Measurements from ENCODE around the gene NEXMIF.
"Not testable (repeated sequence)": the region's sequence is repeated elsewhere in the genome, so short reads cannot be mapped to it uniquely, and the experiment has no call there.

The NEXMIF gene

DNA sequence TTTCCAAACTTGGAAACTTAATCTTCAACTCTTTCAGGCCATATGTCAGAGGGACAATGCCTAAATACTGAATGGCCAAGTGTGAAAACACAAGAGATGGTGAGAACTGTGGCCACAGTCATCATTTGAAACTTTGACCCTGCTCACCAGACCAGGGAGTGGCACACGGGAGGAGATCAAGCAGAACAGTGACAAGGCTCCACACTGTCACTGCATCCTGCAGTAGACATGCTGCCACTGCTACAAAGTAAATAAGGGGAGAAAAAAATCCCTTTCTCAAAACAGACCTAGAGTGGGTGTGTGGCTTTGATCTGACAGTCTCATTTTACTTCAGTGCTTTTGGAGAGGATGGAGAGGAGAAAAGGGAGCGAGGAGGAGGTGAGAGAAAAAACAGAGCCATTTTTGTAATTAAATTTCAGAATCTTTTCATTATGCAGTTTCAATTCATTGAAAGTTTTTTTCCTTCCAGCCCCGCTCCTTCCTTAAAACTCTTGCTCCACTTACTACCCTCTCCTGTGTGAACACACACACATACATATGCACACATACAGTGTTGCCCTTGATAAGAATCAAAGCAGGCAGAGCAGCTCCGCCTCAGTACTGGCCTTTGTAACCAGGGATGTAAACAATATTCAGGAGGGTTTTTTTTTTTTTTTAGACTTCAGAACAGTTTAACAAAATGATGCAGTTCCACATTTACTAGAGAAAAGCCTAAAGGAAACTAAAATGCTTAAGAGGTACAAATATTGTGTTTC is 34.4 kb downstream of the NEXMIF start:
- ATAC-seq (replicated peaks; ENCODE audit: extremely low read depth, poor library complexity, severe bottlenecking) (no peak), DNase-seq (ENCODE audit: low spot score in 2 of 2) (no peak)
- Mint-ChIP-seq H3K27ac (ENCODE audit: low read depth) (no peak overlapping the region), H3K27me3 (no peaks in the 10 kb centered on the region), H3K4me1 (no peaks in the 10 kb centered on the region), H3K4me3 (no peak overlapping the region), H3K36me3 (ENCODE audit: insufficient read depth) (no peaks in the 10 kb centered on the region), H3K9me3 (no peaks in the 10 kb centered on the region)

DNA sequence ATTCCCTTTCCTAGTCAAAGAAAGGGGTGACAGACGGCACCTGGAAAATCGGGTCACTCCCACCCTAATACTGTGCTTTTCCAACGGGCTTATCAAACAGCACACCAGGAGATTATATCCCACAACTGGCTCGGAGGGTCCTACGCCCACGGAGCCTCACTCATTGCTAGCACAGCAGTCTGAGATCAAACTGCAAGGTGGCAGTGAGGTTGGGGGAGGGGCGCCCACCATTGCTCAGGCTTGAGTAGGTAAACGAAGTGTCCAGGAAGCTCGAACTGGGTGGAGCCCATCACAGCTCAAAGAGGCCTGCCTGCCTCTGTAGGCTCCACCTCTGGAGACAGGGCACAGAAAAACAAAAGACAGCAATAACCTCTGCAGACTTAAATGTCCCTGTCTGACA is 42.9 kb downstream of the NEXMIF start:
- not testable (repeated sequence) for H3K36me3 Mint-ChIP-seq (ENCODE audit: insufficient read depth); H3K4me3 Mint-ChIP-seq; H3K27ac Mint-ChIP-seq (ENCODE audit: low read depth); H3K9me3 Mint-ChIP-seq; H3K4me1 Mint-ChIP-seq; DNase-seq (ENCODE audit: low spot score in 2 of 2); ATAC-seq (replicated peaks; ENCODE audit: extremely low read depth, poor library complexity, severe bottlenecking); H3K27me3 Mint-ChIP-seq

GRCh38 chrX:74865725-74866124 is 59.5 kb downstream of the NEXMIF start:
- Mint-ChIP-seq H3K36me3 (ENCODE audit: insufficient read depth) (peaks cover 2% of the 10 kb centered on the region), H3K9me3 (peaks cover 6% of the 10 kb centered on the region), H3K27me3 (no peaks in the 10 kb centered on the region), H3K4me1 (no peaks in the 10 kb centered on the region), H3K4me3 (no peak overlapping the region), H3K27ac (ENCODE audit: low read depth) (no peak overlapping the region)
- ATAC-seq (replicated peaks; ENCODE audit: extremely low read depth, poor library complexity, severe bottlenecking) = no peak
- no peak for DNase-seq (ENCODE audit: low spot score in 2 of 2)

GRCh38 chrX:74853255-74853654 is 72.0 kb downstream of the NEXMIF start:
- no peaks in the 10 kb centered on the region for H3K4me1 Mint-ChIP-seq
- ATAC-seq (replicated peaks; ENCODE audit: extremely low read depth, poor library complexity, severe bottlenecking) (no peak), DNase-seq (ENCODE audit: low spot score in 2 of 2) (no peak)
- no peak overlapping the region for H3K27ac Mint-ChIP-seq (ENCODE audit: low read depth)
- H3K4me3 Mint-ChIP-seq = no peak overlapping the region
- H3K9me3 Mint-ChIP-seq = peaks cover 22% of the 10 kb centered on the region
- no peaks in the 10 kb centered on the region for H3K36me3 Mint-ChIP-seq (ENCODE audit: insufficient read depth)
- H3K27me3 Mint-ChIP-seq = no peaks in the 10 kb centered on the region

DNA sequence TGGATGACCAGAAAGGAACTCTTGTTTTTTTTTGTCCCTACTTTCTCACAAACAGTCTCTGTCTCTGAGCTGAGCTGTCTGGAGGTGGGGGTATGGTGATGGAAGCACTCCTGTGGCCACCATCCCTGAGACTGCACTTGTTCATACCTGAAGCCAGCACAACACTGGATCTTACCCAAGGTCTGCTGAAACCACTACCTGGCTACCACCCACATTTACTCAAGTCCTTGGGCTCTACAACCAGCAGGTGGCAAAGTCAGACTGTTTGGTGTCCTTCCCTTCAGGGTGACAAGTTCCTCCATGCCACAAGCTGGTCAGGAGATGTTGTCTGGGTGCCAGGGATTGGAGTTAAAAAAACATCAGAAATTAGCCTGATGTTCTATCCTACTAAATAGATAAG is 89.7 kb downstream of the NEXMIF start:
- Mint-ChIP-seq H3K27me3 (peaks cover 9% of the 10 kb centered on the region), H3K36me3 (ENCODE audit: insufficient read depth) (no peaks in the 10 kb centered on the region), H3K4me3 (no peak overlapping the region), H3K27ac (ENCODE audit: low read depth) (no peak overlapping the region), H3K9me3 (no peaks in the 10 kb centered on the region), H3K4me1 (no peaks in the 10 kb centered on the region)
- ATAC-seq (replicated peaks; ENCODE audit: extremely low read depth, poor library complexity, severe bottlenecking) (no peak), DNase-seq (ENCODE audit: low spot score in 2 of 2) (no peak)

DNA sequence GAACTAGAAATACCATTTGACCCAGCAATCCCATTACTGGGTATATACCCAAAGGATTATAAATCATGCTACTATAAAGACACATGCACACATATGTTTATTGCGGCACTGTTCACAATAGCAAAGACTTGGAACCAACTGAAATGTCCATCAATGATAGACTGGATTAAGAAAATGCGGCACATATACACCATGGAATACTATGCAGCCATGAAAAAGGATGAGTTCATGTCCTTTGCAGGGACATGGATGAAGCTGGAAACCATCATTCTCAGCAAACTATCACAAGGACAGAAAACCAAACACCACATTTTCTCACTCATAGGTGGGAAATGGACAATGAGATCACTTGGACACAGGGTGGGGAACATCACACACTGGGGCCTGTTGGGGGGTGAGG is 105.5 kb downstream of the NEXMIF start:
- not testable (repeated sequence) for ATAC-seq (replicated peaks; ENCODE audit: extremely low read depth, poor library complexity, severe bottlenecking); H3K27me3 Mint-ChIP-seq; H3K4me3 Mint-ChIP-seq; H3K4me1 Mint-ChIP-seq; H3K27ac Mint-ChIP-seq (ENCODE audit: low read depth); H3K9me3 Mint-ChIP-seq; DNase-seq (ENCODE audit: low spot score in 2 of 2); H3K36me3 Mint-ChIP-seq (ENCODE audit: insufficient read depth)

DNA sequence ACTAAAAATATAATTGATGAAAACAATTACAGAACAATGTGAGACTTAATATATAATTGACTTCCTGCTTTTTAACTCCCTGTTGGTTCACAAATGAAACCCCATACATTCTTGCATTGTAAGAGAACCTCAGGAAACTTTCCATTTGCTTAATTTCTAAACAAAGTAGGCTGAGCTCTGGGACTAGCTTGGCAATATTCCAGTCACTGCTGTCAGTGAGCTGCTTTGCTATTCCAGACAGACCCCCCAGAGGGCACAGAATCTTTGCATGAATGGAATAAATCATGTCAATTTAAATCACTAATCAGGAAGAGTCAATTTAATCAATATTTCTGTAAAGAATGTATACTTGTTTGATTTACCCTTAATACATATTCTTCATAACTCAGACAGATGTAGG is 110.6 kb downstream of the NEXMIF start:
- no peaks in the 10 kb centered on the region for H3K4me1 Mint-ChIP-seq
- H3K27me3 Mint-ChIP-seq = no peaks in the 10 kb centered on the region
- no peak overlapping the region for H3K27ac Mint-ChIP-seq (ENCODE audit: low read depth)
- no peak overlapping the region for H3K4me3 Mint-ChIP-seq
- DNase-seq (ENCODE audit: low spot score in 2 of 2) = no peak
- H3K36me3 Mint-ChIP-seq (ENCODE audit: insufficient read depth) = no peaks in the 10 kb centered on the region
- H3K9me3 Mint-ChIP-seq = no peaks in the 10 kb centered on the region
- no peak for ATAC-seq (replicated peaks; ENCODE audit: extremely low read depth, poor library complexity, severe bottlenecking)

DNA sequence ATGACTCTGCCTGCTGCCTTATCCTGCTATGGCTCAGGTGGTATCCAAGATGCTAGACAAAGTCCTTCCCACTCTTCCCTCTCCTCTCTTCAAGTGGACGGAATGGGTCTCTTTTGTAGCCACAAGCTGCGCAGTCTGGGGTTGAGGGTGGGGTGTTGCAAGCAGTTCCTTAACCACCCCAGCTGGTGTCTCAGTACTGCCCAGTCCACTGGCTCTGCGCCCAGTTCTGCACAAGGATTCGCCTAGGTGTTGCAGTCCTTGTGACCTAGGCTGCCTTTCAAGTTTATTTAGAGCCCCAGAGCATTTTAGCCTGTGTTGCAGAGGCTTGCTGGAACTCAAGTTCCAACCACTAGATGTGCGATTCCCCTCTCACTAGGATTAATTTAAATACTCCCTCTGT is 120.7 kb downstream of the NEXMIF start:
- H3K27ac Mint-ChIP-seq (ENCODE audit: low read depth) = no peak overlapping the region

DNA sequence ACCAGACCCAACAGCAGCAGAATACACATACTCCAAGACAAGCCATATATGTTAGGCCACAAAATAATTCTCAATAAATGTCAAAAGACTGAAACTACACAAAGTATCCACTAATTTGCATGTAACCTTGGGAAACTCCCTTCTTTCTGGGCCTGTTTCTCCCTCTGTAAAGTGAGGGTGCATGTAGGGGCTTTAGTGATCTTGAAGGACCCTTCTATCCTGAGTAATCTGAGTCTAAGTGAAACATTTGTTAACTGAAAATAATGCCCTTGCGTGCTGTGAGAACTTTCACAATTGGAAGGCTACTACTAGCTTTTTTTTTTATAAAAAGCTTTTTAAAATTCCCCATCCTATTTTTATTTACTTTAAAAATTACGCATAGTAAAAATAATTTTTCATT is 125.2 kb downstream of the NEXMIF start:
- H3K27me3 Mint-ChIP-seq = no peaks in the 10 kb centered on the region
- H3K4me1 Mint-ChIP-seq = no peaks in the 10 kb centered on the region
- H3K4me3 Mint-ChIP-seq = no peak overlapping the region
- no peak for ATAC-seq (replicated peaks; ENCODE audit: extremely low read depth, poor library complexity, severe bottlenecking)
- no peak overlapping the region for H3K27ac Mint-ChIP-seq (ENCODE audit: low read depth)
- DNase-seq (ENCODE audit: low spot score in 2 of 2) = no peak
- H3K36me3 Mint-ChIP-seq (ENCODE audit: insufficient read depth) = peaks cover 1% of the 10 kb centered on the region
- no peaks in the 10 kb centered on the region for H3K9me3 Mint-ChIP-seq

More for the DNA sequence above, 120.7 kb downstream of the NEXMIF start:
- H3K36me3 Mint-ChIP-seq (ENCODE audit: insufficient read depth) = peaks cover 1% of the 10 kb centered on the region
- H3K4me3 Mint-ChIP-seq = no peak overlapping the region
- H3K9me3 Mint-ChIP-seq = no peaks in the 10 kb centered on the region
- DNase-seq (ENCODE audit: low spot score in 2 of 2) (no peak), ATAC-seq (replicated peaks; ENCODE audit: extremely low read depth, poor library complexity, severe bottlenecking) (no peak)
- no peaks in the 10 kb centered on the region for H3K27me3 Mint-ChIP-seq
- no peaks in the 10 kb centered on the region for H3K4me1 Mint-ChIP-seq

DNA sequence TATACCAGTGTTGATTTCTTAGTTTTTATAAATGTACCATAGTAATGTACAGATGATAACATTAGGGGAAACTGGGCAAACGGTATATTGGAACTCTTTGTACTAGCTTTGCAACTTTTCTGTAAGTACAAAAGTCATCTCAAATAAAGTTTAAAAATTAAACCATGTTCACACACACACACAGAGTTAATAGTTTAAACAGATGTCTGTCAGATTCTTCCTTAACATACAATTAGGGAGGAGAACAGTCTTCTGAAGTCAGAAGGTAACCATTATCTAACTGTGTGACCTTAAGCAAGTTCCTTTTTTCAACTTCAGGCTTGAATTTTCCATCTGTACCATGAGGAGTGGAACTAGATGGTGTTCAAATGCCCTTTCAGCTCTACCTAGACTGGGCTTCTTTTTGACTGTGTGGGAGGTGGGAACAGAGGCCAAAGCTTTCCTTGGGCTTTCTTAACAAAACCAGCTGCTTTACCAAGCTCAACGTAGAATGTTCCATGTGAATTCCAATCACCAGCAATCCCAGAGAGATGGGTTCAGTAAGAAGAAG is 127.8 kb downstream of the NEXMIF start:
- no peak overlapping the region for H3K27ac Mint-ChIP-seq (ENCODE audit: low read depth)
- DNase-seq (ENCODE audit: low spot score in 2 of 2) (no peak), ATAC-seq (replicated peaks; ENCODE audit: extremely low read depth, poor library complexity, severe bottlenecking) (no peak)
- H3K9me3 Mint-ChIP-seq = no peaks in the 10 kb centered on the region
- no peak overlapping the region for H3K4me3 Mint-ChIP-seq
- H3K4me1 Mint-ChIP-seq = no peaks in the 10 kb centered on the region
- no peaks in the 10 kb centered on the region for H3K27me3 Mint-ChIP-seq
- peaks cover 1% of the 10 kb centered on the region for H3K36me3 Mint-ChIP-seq (ENCODE audit: insufficient read depth)

DNA sequence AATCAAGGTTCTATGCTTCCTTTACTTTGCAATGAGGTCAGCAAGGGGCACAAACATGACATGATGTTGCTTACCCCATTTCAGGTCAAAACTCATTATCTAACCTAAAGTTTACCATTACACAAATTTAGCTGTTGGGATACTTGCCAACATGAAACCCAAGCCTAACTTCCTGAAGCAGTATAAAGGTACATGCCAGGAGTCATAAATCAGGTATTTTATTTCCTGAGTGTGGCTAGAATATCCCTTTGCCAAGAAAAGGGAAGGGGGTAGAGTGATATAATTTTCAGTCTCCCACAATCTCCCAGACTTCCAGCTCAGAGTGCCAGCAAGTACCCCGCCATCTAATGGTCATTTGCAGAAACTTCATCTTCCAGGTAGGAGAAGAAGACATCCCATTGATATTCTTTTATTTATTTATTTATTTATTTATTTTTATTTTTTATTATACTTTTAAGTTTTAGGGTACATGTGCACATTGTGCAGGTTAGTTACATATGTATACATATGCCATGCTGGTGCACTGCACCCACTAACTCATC is 136.6 kb downstream of the NEXMIF start:
- no peak overlapping the region for H3K27ac Mint-ChIP-seq (ENCODE audit: low read depth)
- H3K36me3 Mint-ChIP-seq (ENCODE audit: insufficient read depth) = no peaks in the 10 kb centered on the region
- no peaks in the 10 kb centered on the region for H3K27me3 Mint-ChIP-seq
- ATAC-seq (replicated peaks; ENCODE audit: extremely low read depth, poor library complexity, severe bottlenecking) (no peak), DNase-seq (ENCODE audit: low spot score in 2 of 2) (no peak)
- no peaks in the 10 kb centered on the region for H3K4me1 Mint-ChIP-seq
- no peaks in the 10 kb centered on the region for H3K9me3 Mint-ChIP-seq
- H3K4me3 Mint-ChIP-seq = no peak overlapping the region

DNA sequence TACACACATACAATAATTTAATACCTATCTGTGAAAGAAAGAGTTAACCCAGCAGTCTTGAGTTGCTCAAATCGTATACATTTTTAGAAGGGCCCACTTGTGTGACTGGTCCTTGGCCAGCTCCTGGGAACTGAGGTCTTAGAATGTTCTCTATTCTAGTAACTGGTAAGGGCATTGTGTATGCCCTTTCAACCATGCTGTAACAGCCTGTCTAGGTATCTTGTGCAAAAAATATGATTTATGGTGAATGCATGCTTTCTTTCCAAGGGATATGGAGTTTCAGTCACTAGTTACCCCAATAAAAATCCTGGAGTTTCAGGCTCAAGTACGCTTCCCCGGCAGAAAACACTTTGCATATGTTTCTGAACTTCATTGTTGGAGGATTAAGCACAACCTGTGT is 140.6 kb downstream of the NEXMIF start:
- Mint-ChIP-seq H3K27me3 (no peaks in the 10 kb centered on the region), H3K9me3 (no peaks in the 10 kb centered on the region), H3K4me1 (no peaks in the 10 kb centered on the region), H3K4me3 (no peak overlapping the region), H3K27ac (ENCODE audit: low read depth) (no peak overlapping the region), H3K36me3 (ENCODE audit: insufficient read depth) (no peaks in the 10 kb centered on the region)
- DNase-seq (ENCODE audit: low spot score in 2 of 2) = no peak
- no peak for ATAC-seq (replicated peaks; ENCODE audit: extremely low read depth, poor library complexity, severe bottlenecking)

GRCh38 chrX:74781507-74782034 is 143.7 kb downstream of the NEXMIF start:
- no peak for DNase-seq (ENCODE audit: low spot score in 2 of 2)
- H3K9me3 Mint-ChIP-seq = no peaks in the 10 kb centered on the region
- no peaks in the 10 kb centered on the region for H3K36me3 Mint-ChIP-seq (ENCODE audit: insufficient read depth)
- no peak overlapping the region for H3K27ac Mint-ChIP-seq (ENCODE audit: low read depth)
- H3K4me3 Mint-ChIP-seq = no peak overlapping the region
- H3K27me3 Mint-ChIP-seq = no peaks in the 10 kb centered on the region
- no peaks in the 10 kb centered on the region for H3K4me1 Mint-ChIP-seq
- no peak for ATAC-seq (replicated peaks; ENCODE audit: extremely low read depth, poor library complexity, severe bottlenecking)
